Endothelial cell of umbilical vein (primary cell): ENCODE results near the gene RBM17. TPM values are rescaled to one million over a fixed set of nuclear protein-coding genes. Genes with fewer than 3 reads are reported as not detected.

ENCODE experiments used
- BruUV-seq: library from RNA; stranded (reverse); fragments of 400-500 nt; replicated peaks from 2 replicates; lab custom pipeline; 2021; lab: Mats Ljungman, UMichigan
- CTCF ChIA-PET: fragments of 300-600, 350-600 bp; sonication (Branson Sonifier 250); formaldehyde crosslinking; loops from one replicate; lab custom pipeline; 2021; ENCODE audit warnings: antibody characterized with exemption, inconsistent platforms; lab: Charles Lee
- POLR2A ChIA-PET: fragments of 300-600, 350-600 bp; sonication (Branson Sonifier 250); formaldehyde crosslinking; loops from one replicate; lab custom pipeline; 2021; ENCODE audit warnings: antibody characterized with exemption, inconsistent platforms; lab: Charles Lee
- DNase-seq: peaks from one replicate; pipeline ENCODE4 v3.0.0-alpha.2; 2011; ENCODE audit warnings: low read depth, low spot score
- FAIRE-seq: peaks from 2 replicates; lab custom pipeline; 2011; peaks lifted over from hg19 to GRCh38; lab: Jason Lieb, UNC
- H2AFZ ChIP-seq: 2 replicates; pipeline ENCODE4 v1.6.0; 2012; ENCODE audit warnings: low read depth, low read length, control low read depth, inconsistent platforms
- H3K27ac ChIP-seq: 2 replicates; pipeline ENCODE4 v1.5.1; 2011; ENCODE audit warnings: low read depth, mild to moderate bottlenecking, control low read depth, low read length, moderate library complexity; ENCODE audit not compliant: insufficient read depth
- H3K27me3 ChIP-seq, 2 experiments: 2 replicates each; pipeline versions ENCODE4 v1.6.0 to v1.6.1; 2011; ENCODE audit warnings: low read length in 2 of 2, mixed read lengths in 1 of 2; ENCODE audit not compliant: control insufficient read depth in 2 of 2, insufficient read depth in 2 of 2
- H3K36me3 ChIP-seq, 2 experiments: 2 replicates in 1 of 2; 3 replicates in 1 of 2; pipeline ENCODE4 v1.5.1; 2011; ENCODE audit warnings: low read length in 2 of 2, mild to moderate bottlenecking in 1 of 2, moderate library complexity in 1 of 2; ENCODE audit not compliant: control insufficient read depth in 2 of 2, insufficient read depth in 2 of 2; ENCODE audit errors: extremely low read depth in 1 of 2
- H3K4me1 ChIP-seq: 3 replicates; pipeline ENCODE4 v1.5.1; 2011; ENCODE audit warnings: mild to moderate bottlenecking, low read length; ENCODE audit not compliant: control insufficient read depth, insufficient read depth; ENCODE audit errors: extremely low read depth
- H3K4me2 ChIP-seq: 2 replicates; pipeline ENCODE4 v1.6.1; 2011; ENCODE audit warnings: low read length, control low read depth, mixed read lengths; ENCODE audit not compliant: insufficient read depth
- H3K4me3 ChIP-seq, 3 experiments: fragments of 200-600 bp in 1 of 3; sonication (generic), shearing (Covaris generic) in 1 of 3; replicated peaks in 1 of 3; 2 replicates each; pipeline ENCODE4 v1.5.1; 2011 to 2016; ENCODE audit warnings: control low read depth in 3 of 3, low read length in 3 of 3, mild to moderate bottlenecking in 2 of 3, inconsistent platforms in 1 of 3, low read depth in 1 of 3, moderate library complexity in 1 of 3; ENCODE audit not compliant: insufficient read depth in 1 of 3
- H3K79me2 ChIP-seq: 2 replicates; pipeline ENCODE4 v1.6.0; 2012; ENCODE audit warnings: low read length, inconsistent platforms; ENCODE audit not compliant: control insufficient read depth, insufficient read depth
- H3K9ac ChIP-seq: replicated peaks from 2 replicates; pipeline ENCODE3; 2011; ENCODE audit warnings: low read length, control low read depth; ENCODE audit not compliant: insufficient read depth; ENCODE audit errors: extremely low read depth
- H3K9me1 ChIP-seq: replicated peaks from 3 replicates; pipeline ENCODE4 v1.6.0; 2011; ENCODE audit warnings: mild to moderate bottlenecking, low read length; ENCODE audit not compliant: control insufficient read depth, insufficient read depth; ENCODE audit errors: extremely low read depth
- H3K9me3 ChIP-seq: replicated peaks from 2 replicates; pipeline ENCODE4 v1.5.1; 2012; ENCODE audit warnings: low read length, inconsistent platforms; ENCODE audit not compliant: control insufficient read depth, insufficient read depth
- H4K20me1 ChIP-seq: replicated peaks from 2 replicates; pipeline ENCODE3; 2011; ENCODE audit warnings: mild to moderate bottlenecking, low read length; ENCODE audit not compliant: control insufficient read depth, insufficient read depth; ENCODE audit errors: extremely low read depth
- EZH2 ChIP-seq: IDR thresholded peaks from 2 replicates; pipeline ENCODE4 v1.6.1; 2012; ENCODE audit warnings: borderline replicate concordance, low read depth, mild to moderate bottlenecking, moderate library complexity, low read length, inconsistent platforms; ENCODE audit not compliant: severe bottlenecking
- FOS ChIP-seq: IDR thresholded peaks from 2 replicates; pipeline ENCODE4 v1.6.1; 2011; ENCODE audit warnings: mild to moderate bottlenecking, low read length, moderate library complexity, borderline replicate concordance; ENCODE audit not compliant: insufficient read depth
- GATA2 ChIP-seq: IDR thresholded peaks from 2 replicates; pipeline ENCODE4 v1.7.0; 2011; ENCODE audit warnings: low read depth, mild to moderate bottlenecking, moderate library complexity, mixed read lengths, low read length; ENCODE audit not compliant: insufficient read length, insufficient read depth
- MAX ChIP-seq: IDR thresholded peaks from 2 replicates; pipeline ENCODE4 v1.6.1; 2011; ENCODE audit not compliant: insufficient read depth, insufficient read length
- POLR2AphosphoS5 ChIP-seq: IDR thresholded peaks from 2 replicates; pipeline ENCODE4 v1.6.1; 2012; ENCODE audit warnings: low read depth, mild to moderate bottlenecking, control low read depth, low read length, moderate library complexity; ENCODE audit not compliant: insufficient read depth
- dilution Hi-C: fragments of 300-500 bp; cut with MboI; formaldehyde crosslinking; loops from one replicate; pipeline ENCODE4 v1.15.0; 2019; ENCODE audit warnings: low sequenced_read_pairs; ENCODE audit not compliant: extremely low pct_ligation_motif_present
- intact Hi-C: fragments of 100-400 bp; cut with micrococcal nuclease; formaldehyde crosslinking; loops from one replicate; pipeline ENCODE4 v1.10.0; 2022
- polyA plus RNA-seq, 4 experiments: library from polyadenylated mRNA; depleted of rRNA in 3 of 4; stranded (reverse) in 3 of 4; unstranded in 1 of 4; fragments of >200 nt; gene quantifications; 2 replicates each; pipeline versions ENCODE4 v1.2.1 to v1.2.3, GENCODE V29; 2011 to 2012; ENCODE audit warnings: missing spikeins in 1 of 4
- total RNA-seq: library from RNA; stranded (reverse); gene quantifications from 2 replicates; pipeline ENCODE4 v1.2.3, GENCODE V29; 2021
- TF ChIP-seq, protein P1 (sequence below), 2 donors: IDR thresholded peaks; 1 replicate in 1 of 2; 2 replicates in 1 of 2; pipeline ENCODE4 v1.5.1; 2011; ENCODE audit warnings: low read length in 2 of 2, mild to moderate bottlenecking in 2 of 2, moderate library complexity in 2 of 2, control low read depth in 1 of 2, inconsistent platforms in 1 of 2, low read depth in 1 of 2; ENCODE audit not compliant: insufficient read depth in 1 of 2; ENCODE audit errors: extremely low read depth in 1 of 2

Gene RBM17
- total and polyA plus RNA-seq, 2 donors (not counting 3 experiments of a cell fraction or from before 2014, with no cell fraction given): 23.1 to 148 TPM

- Histone ChIP-seq H3K9ac (no peak overlapping the region), H2AFZ (peak overlapping the region; percentile 60), H3K4me1 (peaks cover 38% of the 10 kb centered on the region), H4K20me1 (no peaks in the 10 kb centered on the region), H3K9me3 (no peaks in the 10 kb centered on the region), H3K4me2 (peak overlapping the region; percentile 33), H3K27me3 (no peaks in the 10 kb centered on the region), H3K36me3 (no peaks in the 10 kb centered on the region), H3K27ac (no peak overlapping the region), H3K4me3 (no peak overlapping the region), H3K9me1 (no peaks in the 10 kb centered on the region), H3K79me2 (peaks cover 27% of the 10 kb centered on the region)
- DNase-seq (peak; percentile 92), FAIRE-seq (peak; percentile 84)
- TF ChIP-seq GATA2 (no peak), POLR2AphosphoS5 (no peak), FOS (no peak), EZH2 (no peak), MAX (no peak)
- TF ChIP-seq, protein P1, sequence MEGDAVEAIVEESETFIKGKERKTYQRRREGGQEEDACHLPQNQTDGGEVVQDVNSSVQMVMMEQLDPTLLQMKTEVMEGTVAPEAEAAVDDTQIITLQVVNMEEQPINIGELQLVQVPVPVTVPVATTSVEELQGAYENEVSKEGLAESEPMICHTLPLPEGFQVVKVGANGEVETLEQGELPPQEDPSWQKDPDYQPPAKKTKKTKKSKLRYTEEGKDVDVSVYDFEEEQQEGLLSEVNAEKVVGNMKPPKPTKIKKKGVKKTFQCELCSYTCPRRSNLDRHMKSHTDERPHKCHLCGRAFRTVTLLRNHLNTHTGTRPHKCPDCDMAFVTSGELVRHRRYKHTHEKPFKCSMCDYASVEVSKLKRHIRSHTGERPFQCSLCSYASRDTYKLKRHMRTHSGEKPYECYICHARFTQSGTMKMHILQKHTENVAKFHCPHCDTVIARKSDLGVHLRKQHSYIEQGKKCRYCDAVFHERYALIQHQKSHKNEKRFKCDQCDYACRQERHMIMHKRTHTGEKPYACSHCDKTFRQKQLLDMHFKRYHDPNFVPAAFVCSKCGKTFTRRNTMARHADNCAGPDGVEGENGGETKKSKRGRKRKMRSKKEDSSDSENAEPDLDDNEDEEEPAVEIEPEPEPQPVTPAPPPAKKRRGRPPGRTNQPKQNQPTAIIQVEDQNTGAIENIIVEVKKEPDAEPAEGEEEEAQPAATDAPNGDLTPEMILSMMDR (IDR thresholded peaks at IDR 0.05; ENCODE audit: extremely low read depth in 1 of 2, insufficient read depth in 1 of 2, low read depth in 1 of 2, low read length in 2 of 2): peak; percentile 90 to 97
- ChIA-PET CTCF (interaction anchor here (0.6 to 2.8 kb wide), 43 partner anchors 8 to 326 kb away, joined by 3 to 88 read pairs (median 4); partner anchors contain the start of gene PFKFB3), POLR2A (interaction anchor here (0.5 to 1.7 kb wide), 7 partner anchors 80 to 662 kb away, joined by 3 to 11 read pairs (median 4); partner anchors contain the start of genes ANKRD16, FBH1 and PFKFB3)
- intact Hi-C loops: loop anchor here (1.0 to 10.0 kb wide), 5 partner anchors 32 to 638 kb away; partner anchors contain the start of genes FBH1, IL15RA and PFKFB3
- no TSS peak for BruUV-seq
- dilution Hi-C loops: loop anchor here (25.0 kb wide), 1 partner anchor 124 kb away; no protein-coding TSS in a partner anchor
These were observed 2.2 kb upstream of the RBM17 start for GRCh38 chr10:6086375-6087233.
